IMR-90 (cell line): ENCODE results near the gene COL20A1.

Experiments used
- BHLHE40 ChIP-seq: fragments of 150-350 bp; IDR thresholded peaks from 2 replicates; pipeline ENCODE4 v1.6.1; 2016; ENCODE audit warnings: mild to moderate bottlenecking, low read depth, low read length
- CHD1 ChIP-seq: IDR thresholded peaks from 2 replicates; pipeline ENCODE4 v1.6.1; 2012; ENCODE audit warnings: low read depth, low read length, improper control_type of control experiment
- POLR2A ChIP-seq: IDR thresholded peaks from 2 replicates; pipeline ENCODE4 v1.6.1; 2012; ENCODE audit warnings: mild to moderate bottlenecking, low read depth, low read length
- RAD21 ChIP-seq: IDR thresholded peaks from 2 replicates; pipeline ENCODE4 v1.6.1; 2012; ENCODE audit warnings: low read length, improper control_type of control experiment
- TF ChIP-seq, protein P1 (sequence below): conservative IDR thresholded peaks from 2 replicates; pipeline ENCODE4 v1.5.1; 2012; ENCODE audit warnings: mild to moderate bottlenecking, low read depth, low read length, improper control_type of control experiment
- TF ChIP-seq, protein P2 (sequence below): fragments of 150-350 bp; IDR thresholded peaks from 2 replicates; pipeline ENCODE4 v1.6.1; 2017; ENCODE audit warnings: mild to moderate bottlenecking, antibody characterized with exemption, low read length, low read depth

DNA sequence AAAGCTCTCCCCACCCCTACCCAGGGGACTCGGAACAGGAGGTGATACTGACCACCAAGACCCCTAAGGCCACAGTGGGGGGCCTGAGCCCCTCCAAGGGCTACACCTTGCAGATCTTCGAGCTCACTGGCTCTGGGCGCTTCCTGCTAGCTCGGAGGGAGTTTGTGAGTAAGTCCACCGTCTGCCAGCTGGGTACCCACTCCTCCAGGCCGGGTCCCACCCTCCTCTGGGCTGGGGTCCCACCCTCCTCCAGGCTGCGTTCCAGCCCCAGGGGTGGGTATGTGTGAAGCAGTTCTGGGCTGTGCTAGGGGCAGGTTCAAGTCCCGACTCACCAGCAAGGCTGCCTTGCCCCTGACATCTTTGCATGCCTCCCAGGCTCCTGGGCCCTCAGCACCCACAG, 12.4 kb downstream of the COL20A1 start:
- TF ChIP-seq RAD21: no peak
- TF ChIP-seq, protein P1, sequence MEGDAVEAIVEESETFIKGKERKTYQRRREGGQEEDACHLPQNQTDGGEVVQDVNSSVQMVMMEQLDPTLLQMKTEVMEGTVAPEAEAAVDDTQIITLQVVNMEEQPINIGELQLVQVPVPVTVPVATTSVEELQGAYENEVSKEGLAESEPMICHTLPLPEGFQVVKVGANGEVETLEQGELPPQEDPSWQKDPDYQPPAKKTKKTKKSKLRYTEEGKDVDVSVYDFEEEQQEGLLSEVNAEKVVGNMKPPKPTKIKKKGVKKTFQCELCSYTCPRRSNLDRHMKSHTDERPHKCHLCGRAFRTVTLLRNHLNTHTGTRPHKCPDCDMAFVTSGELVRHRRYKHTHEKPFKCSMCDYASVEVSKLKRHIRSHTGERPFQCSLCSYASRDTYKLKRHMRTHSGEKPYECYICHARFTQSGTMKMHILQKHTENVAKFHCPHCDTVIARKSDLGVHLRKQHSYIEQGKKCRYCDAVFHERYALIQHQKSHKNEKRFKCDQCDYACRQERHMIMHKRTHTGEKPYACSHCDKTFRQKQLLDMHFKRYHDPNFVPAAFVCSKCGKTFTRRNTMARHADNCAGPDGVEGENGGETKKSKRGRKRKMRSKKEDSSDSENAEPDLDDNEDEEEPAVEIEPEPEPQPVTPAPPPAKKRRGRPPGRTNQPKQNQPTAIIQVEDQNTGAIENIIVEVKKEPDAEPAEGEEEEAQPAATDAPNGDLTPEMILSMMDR: no peak
- TF ChIP-seq CHD1: no peak
- TF ChIP-seq POLR2A: no peak
- no peak for TF ChIP-seq BHLHE40
- TF ChIP-seq, protein P2, sequence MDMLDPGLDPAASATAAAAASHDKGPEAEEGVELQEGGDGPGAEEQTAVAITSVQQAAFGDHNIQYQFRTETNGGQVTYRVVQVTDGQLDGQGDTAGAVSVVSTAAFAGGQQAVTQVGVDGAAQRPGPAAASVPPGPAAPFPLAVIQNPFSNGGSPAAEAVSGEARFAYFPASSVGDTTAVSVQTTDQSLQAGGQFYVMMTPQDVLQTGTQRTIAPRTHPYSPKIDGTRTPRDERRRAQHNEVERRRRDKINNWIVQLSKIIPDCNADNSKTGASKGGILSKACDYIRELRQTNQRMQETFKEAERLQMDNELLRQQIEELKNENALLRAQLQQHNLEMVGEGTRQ: no peak
